BLaER1 treated with 17β-estradiol and CSF1 and Interleukin-3, amounts not matched to agents 10 nM and 100 nM (cell line): ENCODE measurements around the gene HADH.
A peak's percentile ranks its signal among the peaks of the same experiment; 100 is the strongest.

Source experiments
- H3K27ac ChIP-seq, 11 experiments: shearing (Covaris generic); formaldehyde crosslinking; 2 replicates each; pipeline ENCODE4 v1.8.1; 2022
- H3K27me3 ChIP-seq, 11 experiments: shearing (Covaris generic); formaldehyde crosslinking; 2 replicates each; pipeline ENCODE4 v1.8.1; 2022
- H3K36me3 ChIP-seq, 11 experiments: shearing (Covaris generic); formaldehyde crosslinking; 2 replicates each; pipeline ENCODE4 v1.8.1; 2022
- H3K4me1 ChIP-seq, 10 experiments: shearing (Covaris generic); formaldehyde crosslinking; 2 replicates each; pipeline ENCODE4 v1.8.1; 2022
- H3K4me2 ChIP-seq, 11 experiments: shearing (Covaris generic); formaldehyde crosslinking; 2 replicates each; pipeline ENCODE4 v1.8.1; 2022
- H3K4me3 ChIP-seq, 10 experiments: shearing (Covaris generic); formaldehyde crosslinking; 2 replicates each; pipeline ENCODE4 v1.8.1; 2022
- H3K9ac ChIP-seq, 11 experiments: shearing (Covaris generic); formaldehyde crosslinking; 2 replicates each; pipeline ENCODE4 v1.8.1; 2022
- H3K9me3 ChIP-seq, 11 experiments: shearing (Covaris generic); formaldehyde crosslinking; replicated peaks in 1 of 11; 2 replicates each; pipeline ENCODE4 v1.8.1; 2022
- H4K20me1 ChIP-seq, 11 experiments: shearing (Covaris generic); formaldehyde crosslinking; 2 replicates each; pipeline ENCODE4 v1.8.1; 2022
- Cebpa-rat ChIP-seq, 11 experiments: shearing (Covaris generic); IDR thresholded peaks; 2 replicates each; pipeline ENCODE4 v1.8.1; 2022

Gene HADH

GRCh38 chr4:107970063-107970798, 19.5 kb upstream of the HADH start:
- Histone ChIP-seq H3K9ac (no peak overlapping the region), H3K4me1 (peaks cover 0 to 10% (median 0%) of the 10 kb centered on the region in 10 experiments; a peak in 2 of 20 replicates), H3K4me2 (no peak overlapping the region), H3K27ac (no peak overlapping the region), H3K27me3 (no peaks in the 10 kb centered on the region), H3K36me3 (no peaks in the 10 kb centered on the region), H3K4me3 (no peak overlapping the region), H3K9me3 (peaks cover 3 to 15% (median 12%) of the 10 kb centered on the region in 11 experiments; a peak in 15 of 22 replicates), H4K20me1 (no peaks in the 10 kb centered on the region)
- no peak for TF ChIP-seq Cebpa-rat (IDR thresholded peaks at IDR 0.05)

- Histone ChIP-seq H3K27ac (no peak overlapping the region), H3K4me2 (peak overlapping the region in 1 of 11 experiments; percentile 28; a peak in 2 of 22 replicates), H3K9me3 (peaks cover 4 to 21% (median 13%) of the 10 kb centered on the region in 11 experiments; a peak in 16 of 22 replicates), H3K4me3 (no peak overlapping the region), H3K4me1 (peaks cover 0 to 10% (median 0%) of the 10 kb centered on the region in 10 experiments; a peak in 2 of 20 replicates), H3K27me3 (no peaks in the 10 kb centered on the region), H4K20me1 (no peaks in the 10 kb centered on the region), H3K36me3 (no peaks in the 10 kb centered on the region), H3K9ac (no peak overlapping the region)
- no peak for TF ChIP-seq Cebpa-rat (IDR thresholded peaks at IDR 0.05)
These were observed 17.1 kb upstream of the HADH start for GRCh38 chr4:107972605-107973004.

GRCh38 chr4:107974523-107974922, 15.2 kb upstream of the HADH start:
- Histone ChIP-seq H3K27me3 (no peaks in the 10 kb centered on the region), H3K27ac (no peak overlapping the region), H3K4me3 (no peak overlapping the region), H3K4me1 (peaks cover 0 to 10% (median 0%) of the 10 kb centered on the region in 10 experiments; a peak in 2 of 20 replicates), H3K9ac (no peak overlapping the region), H3K4me2 (no peak overlapping the region), H4K20me1 (no peaks in the 10 kb centered on the region), H3K36me3 (no peaks in the 10 kb centered on the region), H3K9me3 (peaks cover 4 to 26% (median 15%) of the 10 kb centered on the region in 11 experiments; a peak in 20 of 22 replicates)
- TF ChIP-seq Cebpa-rat (IDR thresholded peaks at IDR 0.05): no peak

GRCh38 chr4:107977482-107977881, 12.2 kb upstream of the HADH start:
- Histone ChIP-seq H3K4me1 (peaks cover 0 to under 1% (median 0%) of the 10 kb centered on the region in 10 experiments; a peak in 2 of 20 replicates), H3K27ac (no peak overlapping the region)

GRCh38 chr4:107977966-107978705, 11.6 kb upstream of the HADH start:
- Histone ChIP-seq H3K4me1 (no peaks in the 10 kb centered on the region), H3K9me3 (peaks cover 20 to 49% (median 34%) of the 10 kb centered on the region in 11 experiments), H3K4me2 (no peak overlapping the region), H3K4me3 (no peak overlapping the region), H4K20me1 (no peaks in the 10 kb centered on the region), H3K36me3 (0 out of 22 replicates have a peak, but pooled peaks cover 0 to 4% (median 0%) of the 10 kb centered on the region in 11 experiments), H3K27ac (no peak overlapping the region), H3K9ac (no peak overlapping the region), H3K27me3 (no peaks in the 10 kb centered on the region)
- TF ChIP-seq Cebpa-rat (IDR thresholded peaks at IDR 0.05): no peak

More at GRCh38 chr4:107977482-107977881, 12.2 kb upstream of the HADH start:
- Histone ChIP-seq H3K9me3 (peaks cover 20 to 49% (median 34%) of the 10 kb centered on the region in 11 experiments), H3K27me3 (no peaks in the 10 kb centered on the region), H3K9ac (no peak overlapping the region), H3K4me2 (no peak overlapping the region), H3K36me3 (0 out of 22 replicates have a peak, but pooled peaks cover 0 to 4% (median 0%) of the 10 kb centered on the region in 11 experiments), H4K20me1 (no peaks in the 10 kb centered on the region), H3K4me3 (no peak overlapping the region)
- TF ChIP-seq Cebpa-rat (IDR thresholded peaks at IDR 0.05): no peak

- Histone ChIP-seq H3K27me3 (no peaks in the 10 kb centered on the region), H3K27ac (no peak overlapping the region), H3K4me1 (no peaks in the 10 kb centered on the region), H3K4me3 (no peak overlapping the region), H3K9me3 (peaks cover 20 to 49% (median 34%) of the 10 kb centered on the region in 11 experiments), H4K20me1 (no peaks in the 10 kb centered on the region), H3K36me3 (0 out of 22 replicates have a peak, but pooled peaks cover 0 to 4% (median 0%) of the 10 kb centered on the region in 11 experiments), H3K4me2 (no peak overlapping the region), H3K9ac (no peak overlapping the region)
- TF ChIP-seq Cebpa-rat (IDR thresholded peaks at IDR 0.05): no peak
These were observed 10.8 kb upstream of the HADH start for GRCh38 chr4:107978716-107979451.

GRCh38 chr4:107987916-107988762, 1.6 kb upstream of the HADH start:
- no peaks in the 10 kb centered on the region for H3K9me3 ChIP-seq
- no peak overlapping the region for H3K4me3 ChIP-seq
- H3K27me3 ChIP-seq: no peaks in the 10 kb centered on the region
- no peak for TF ChIP-seq Cebpa-rat (IDR thresholded peaks at IDR 0.05)
- no peak overlapping the region for H3K9ac ChIP-seq
- H3K4me2 ChIP-seq: peak overlapping the region in 9 of 11 experiments; percentile 46 to 92 (median 86); a peak in 14 of 22 replicates
- H4K20me1 ChIP-seq: peaks cover 0 to 25% (median 14%) of the 10 kb centered on the region in 11 experiments; a peak in 11 of 22 replicates
- H3K27ac ChIP-seq: no peak overlapping the region
- no peaks in the 10 kb centered on the region; a peak in 1 of 22 replicates for H3K36me3 ChIP-seq
- peaks cover 33 to 49% (median 35%) of the 10 kb centered on the region in 10 experiments for H3K4me1 ChIP-seq

GRCh38 chr4:107988763-107989035, 990 bp upstream of the HADH start:
- no peak overlapping the region; a peak in 1 of 22 replicates for H3K9ac ChIP-seq
- peak overlapping the region; percentile 80 to 92 (median 86); a peak in 20 of 22 replicates for H3K4me2 ChIP-seq
- peaks cover 38 to 54% (median 41%) of the 10 kb centered on the region in 10 experiments for H3K4me1 ChIP-seq
- H3K27me3 ChIP-seq: no peaks in the 10 kb centered on the region
- no peak overlapping the region for H3K27ac ChIP-seq
- TF ChIP-seq Cebpa-rat (IDR thresholded peaks at IDR 0.05): no peak
- H3K4me3 ChIP-seq: peak overlapping the region in 2 of 10 experiments; percentile 82 to 85; a peak in 3 of 20 replicates
- no peaks in the 10 kb centered on the region for H3K9me3 ChIP-seq
- peaks cover 0 to 31% (median 17%) of the 10 kb centered on the region in 11 experiments; a peak in 11 of 22 replicates for H4K20me1 ChIP-seq
- H3K36me3 ChIP-seq: no peaks in the 10 kb centered on the region; a peak in 1 of 22 replicates
